ENCODE measurements around the gene EPAS1. TPM values are rescaled to one million over a fixed set of nuclear protein-coding genes. Genes with fewer than 3 reads are reported as not detected.

The EPAS1 gene
- total and polyA plus RNA-seq, 8 donors: 190 to 962 (median 244) TPM

DNA sequence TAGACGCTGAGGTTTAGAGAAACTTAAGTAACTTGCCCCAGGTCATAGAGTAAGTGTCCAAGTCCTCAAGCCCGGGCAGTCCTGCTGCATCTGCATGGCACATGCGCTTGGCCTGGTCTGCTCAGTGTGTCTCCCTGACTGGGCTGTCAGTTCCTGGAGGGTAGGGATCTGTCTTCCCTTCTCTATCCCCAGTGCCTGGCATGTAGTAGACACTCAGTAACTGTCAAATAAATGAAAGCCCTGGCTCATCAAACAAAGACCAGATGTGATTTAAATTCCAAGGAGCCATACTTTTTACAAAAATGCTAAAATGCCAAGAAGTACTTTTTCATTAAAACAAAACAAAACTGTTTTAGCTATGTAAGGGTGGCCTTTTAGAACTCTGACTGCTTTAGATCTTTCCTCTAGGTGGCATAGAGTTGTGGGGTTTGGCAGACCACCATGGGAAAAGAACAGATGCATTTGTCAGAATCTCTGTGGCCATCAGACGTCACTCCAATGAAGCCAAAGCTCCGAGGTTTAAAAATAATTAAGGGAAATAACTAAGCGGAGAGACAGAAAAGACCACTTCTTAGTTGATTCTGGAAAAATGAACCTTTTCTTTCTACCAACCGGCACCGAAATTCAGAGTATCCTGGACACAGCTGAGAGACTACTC lies 34.0 kb downstream of the EPAS1 start:
- Histone ChIP-seq H3K4me1 (peaks cover 71 to 98% of the 10 kb centered on the region in 2 donors), H3K27ac (peak overlapping the region; percentile 47 to 56), H3K4me3 (no peak overlapping the region), H3K27me3 (no peaks in the 10 kb centered on the region), H3K9me3 (no peaks in the 10 kb centered on the region), H3K36me3 (no peaks in the 10 kb centered on the region)
- TF ChIP-seq, protein P1, sequence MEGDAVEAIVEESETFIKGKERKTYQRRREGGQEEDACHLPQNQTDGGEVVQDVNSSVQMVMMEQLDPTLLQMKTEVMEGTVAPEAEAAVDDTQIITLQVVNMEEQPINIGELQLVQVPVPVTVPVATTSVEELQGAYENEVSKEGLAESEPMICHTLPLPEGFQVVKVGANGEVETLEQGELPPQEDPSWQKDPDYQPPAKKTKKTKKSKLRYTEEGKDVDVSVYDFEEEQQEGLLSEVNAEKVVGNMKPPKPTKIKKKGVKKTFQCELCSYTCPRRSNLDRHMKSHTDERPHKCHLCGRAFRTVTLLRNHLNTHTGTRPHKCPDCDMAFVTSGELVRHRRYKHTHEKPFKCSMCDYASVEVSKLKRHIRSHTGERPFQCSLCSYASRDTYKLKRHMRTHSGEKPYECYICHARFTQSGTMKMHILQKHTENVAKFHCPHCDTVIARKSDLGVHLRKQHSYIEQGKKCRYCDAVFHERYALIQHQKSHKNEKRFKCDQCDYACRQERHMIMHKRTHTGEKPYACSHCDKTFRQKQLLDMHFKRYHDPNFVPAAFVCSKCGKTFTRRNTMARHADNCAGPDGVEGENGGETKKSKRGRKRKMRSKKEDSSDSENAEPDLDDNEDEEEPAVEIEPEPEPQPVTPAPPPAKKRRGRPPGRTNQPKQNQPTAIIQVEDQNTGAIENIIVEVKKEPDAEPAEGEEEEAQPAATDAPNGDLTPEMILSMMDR (IDR thresholded peaks at IDR 0.05): no peak
- ATAC-seq (peak; percentile 2), DNase-seq (no peak)
- intact Hi-C loops (cut with DNase I): no loop called here

DNA sequence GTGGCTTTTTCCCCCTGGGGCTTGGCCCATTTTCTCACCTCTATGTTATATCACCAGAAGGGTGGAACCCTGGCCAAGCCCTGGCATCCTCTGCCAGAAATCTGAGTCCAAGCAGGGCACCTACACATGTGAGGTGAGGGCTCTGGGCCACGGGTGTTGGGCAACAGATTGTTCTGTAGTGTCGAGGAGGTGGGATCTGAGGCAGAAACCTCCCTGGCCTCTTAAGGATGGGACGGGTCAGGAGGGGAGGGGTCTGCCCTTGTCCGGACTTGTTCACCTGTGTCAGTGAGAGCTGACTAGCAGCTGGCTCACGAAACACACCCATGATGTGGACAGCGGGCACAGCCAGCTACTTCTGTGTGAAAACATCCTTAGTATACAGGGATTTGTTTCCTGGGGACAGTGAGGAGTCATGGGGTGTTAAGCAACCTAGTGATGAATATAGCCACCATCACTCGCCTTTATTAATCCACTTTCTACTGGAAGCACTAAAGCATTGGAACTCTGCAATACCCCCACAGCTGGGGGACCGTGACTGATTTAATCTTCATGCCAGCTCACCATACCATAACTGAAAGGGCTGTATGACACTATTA lies 35.6 kb downstream of the EPAS1 start:
- Histone ChIP-seq H3K4me3 (no peak overlapping the region), H3K9me3 (no peaks in the 10 kb centered on the region), H3K36me3 (no peaks in the 10 kb centered on the region), H3K27me3 (no peaks in the 10 kb centered on the region), H3K4me1 (peaks cover 79 to 98% of the 10 kb centered on the region in 2 donors), H3K27ac (peak overlapping the region; percentile 54 to 63)
- TF ChIP-seq, protein P1 (IDR thresholded peaks at IDR 0.05): no peak
- intact Hi-C loops (cut with DNase I): no loop called here
- DNase-seq (no peak), ATAC-seq (no peak)

DNA sequence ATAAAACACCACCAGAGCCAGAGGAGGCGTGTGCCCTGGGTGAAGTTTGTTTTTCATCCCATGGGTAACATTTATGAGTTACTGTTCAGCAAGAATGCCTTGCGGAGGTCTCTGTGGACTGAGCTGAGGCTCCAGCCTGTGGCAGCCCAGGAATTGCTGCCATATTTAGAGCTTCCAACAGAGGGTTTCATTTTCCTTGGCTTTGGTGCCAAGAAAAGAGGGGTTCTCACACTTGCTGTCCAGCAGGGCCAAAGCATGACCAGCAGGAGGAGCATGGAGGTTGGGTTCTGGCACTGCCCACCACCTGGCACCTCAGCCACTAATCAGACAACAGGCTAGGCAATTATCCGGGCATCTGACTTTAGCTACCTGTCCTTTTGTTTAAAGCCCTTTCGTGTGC lies 36.7 kb downstream of the EPAS1 start:
- DNase-seq: no peak
- ATAC-seq: no peak
- Histone ChIP-seq H3K9me3 (no peaks in the 10 kb centered on the region), H3K4me3 (no peak overlapping the region), H3K36me3 (no peaks in the 10 kb centered on the region), H3K27ac (peak overlapping the region; percentile 54 to 63), H3K27me3 (no peaks in the 10 kb centered on the region), H3K4me1 (peaks cover 81 to 98% of the 10 kb centered on the region in 2 donors)
- TF ChIP-seq, protein P1 (IDR thresholded peaks at IDR 0.05): peak in 1 of 2 donors; percentile 13
- intact Hi-C loops (cut with DNase I): no loop called here

DNA sequence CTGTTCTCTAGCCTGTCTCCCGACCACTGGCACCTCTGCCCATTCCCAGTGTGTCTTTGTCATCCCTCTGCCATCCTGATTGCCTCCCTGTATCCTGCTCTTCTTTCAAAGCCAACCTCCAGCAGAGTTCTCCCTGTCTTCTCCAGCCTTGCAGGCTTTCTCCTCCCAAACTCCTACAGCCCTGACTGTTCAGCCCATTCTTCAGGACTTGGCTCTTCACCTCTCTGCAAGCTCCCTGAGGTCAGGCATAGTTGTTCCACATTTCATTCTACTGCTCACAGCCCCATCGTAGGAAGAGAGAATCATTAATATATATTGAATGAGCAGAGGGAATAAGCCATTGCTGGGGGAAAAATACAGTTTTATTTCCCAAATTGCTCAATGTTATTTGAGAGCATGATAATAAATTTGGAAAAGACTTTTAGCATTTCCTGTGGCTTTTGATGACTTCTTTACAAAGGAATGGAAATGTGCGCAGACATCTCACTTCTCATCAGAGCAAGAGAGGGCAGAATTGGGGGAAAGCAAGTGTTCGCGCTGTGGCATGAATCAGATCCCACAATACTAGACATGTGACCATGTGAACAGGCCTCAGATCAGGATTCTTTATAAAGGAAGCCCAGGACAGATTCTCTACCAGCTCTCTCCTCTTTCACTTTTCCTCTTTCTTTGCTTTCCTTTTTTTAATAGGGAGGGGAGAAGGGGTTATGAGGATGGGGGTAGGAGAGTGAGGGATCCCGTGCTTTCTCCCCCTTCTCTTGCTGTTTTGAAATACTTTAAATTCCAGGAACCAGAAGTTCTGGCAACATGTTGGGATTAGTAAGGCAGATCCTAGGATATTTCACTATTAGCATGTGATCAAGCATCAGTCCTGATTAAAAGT lies 37.4 kb downstream of the EPAS1 start:
- ATAC-seq (peak; percentile 7), DNase-seq (peak in 2 of 4 donors; percentile 62 to 72)
- Histone ChIP-seq H3K4me1 (peaks cover 88 to 98% of the 10 kb centered on the region in 2 donors), H3K27ac (peak overlapping the region; percentile 54 to 63), H3K9me3 (no peaks in the 10 kb centered on the region), H3K27me3 (no peaks in the 10 kb centered on the region), H3K36me3 (no peaks in the 10 kb centered on the region), H3K4me3 (no peak overlapping the region)
- TF ChIP-seq, protein P1 (IDR thresholded peaks at IDR 0.05): no peak
- intact Hi-C loops (cut with DNase I): no loop called here
